GM21381 (cell line): ENCODE data around the gene TAF1B.

Source experiments
- ATAC-seq: cut with Tn5 transposase; IDR thresholded peaks from one replicate; pipeline ENCODE4 v1.9.1; 2021; ENCODE audit warnings: mild to moderate bottlenecking, moderate library complexity; ENCODE audit not compliant: unreplicated experiment

TAF1B gene

GRCh38 chr2:9843229-9844035, at the start of gene TAF1B:
TAF1B (plus strand) TSS chr2:9843474; CDS start chr2:9843542, 68 bp downstream.
- peak; percentile 81 for ATAC-seq

DNA sequence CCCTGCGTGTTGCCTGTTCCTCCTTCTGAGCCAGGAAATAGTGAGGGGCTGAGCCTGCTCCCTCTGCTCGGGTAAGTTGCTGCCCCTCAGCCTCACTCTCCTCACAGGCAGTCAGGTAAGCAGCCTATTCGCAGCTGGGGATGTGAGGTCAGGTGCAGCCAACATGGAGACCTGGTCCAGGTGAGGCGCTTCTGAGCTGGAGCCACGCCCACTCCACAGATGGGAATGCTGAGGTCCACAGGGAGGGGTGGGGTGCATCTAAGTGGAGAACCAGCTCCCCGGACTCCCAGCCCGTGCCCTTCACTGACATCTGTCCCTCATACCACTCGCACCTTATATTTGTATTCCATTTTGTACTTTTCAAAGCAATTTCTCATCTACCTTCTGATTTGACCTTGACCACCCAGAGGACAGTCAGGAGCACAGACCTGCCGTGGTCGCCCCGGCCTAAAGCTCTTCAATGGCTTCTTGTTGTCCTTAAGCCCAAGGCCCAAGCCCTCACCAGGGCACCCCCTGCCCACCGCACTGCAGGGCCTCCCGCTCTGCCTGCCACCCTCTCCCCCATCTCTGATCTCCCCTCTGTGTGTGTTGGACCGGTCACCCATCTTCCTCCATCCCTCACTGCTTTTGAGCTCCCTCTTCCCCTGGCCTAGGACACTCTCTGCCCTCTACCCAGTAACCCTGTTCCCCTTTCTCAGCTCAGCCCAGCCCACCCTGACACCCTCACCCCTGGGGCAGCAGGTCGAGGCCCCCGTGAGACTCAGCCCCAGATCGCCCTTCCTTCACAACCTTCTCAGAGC, 49.2 kb upstream of the TAF1B start:
- no peak for ATAC-seq

DNA sequence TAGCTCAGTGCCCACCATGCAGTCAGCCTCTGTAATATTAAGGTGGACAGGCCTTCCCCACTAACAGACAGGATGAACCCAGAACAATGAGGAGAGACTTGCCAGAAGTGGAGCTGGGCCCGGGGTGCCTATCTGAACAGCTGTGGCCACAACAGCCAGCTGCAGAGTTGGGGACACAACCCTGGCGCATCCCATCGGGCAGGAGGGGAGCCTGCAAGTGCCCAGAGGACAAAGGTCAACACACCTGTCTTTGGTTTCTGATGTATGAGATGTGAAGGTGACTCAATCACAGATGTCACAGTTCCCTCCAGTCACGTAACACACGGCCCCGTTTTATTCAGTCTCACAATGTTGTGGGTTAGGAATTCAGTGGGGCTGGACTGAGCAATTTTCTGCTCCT, 48.2 kb upstream of the TAF1B start:
- ATAC-seq, result no peak

- ATAC-seq, result no peak
Measured at GRCh38 chr2:9796056-9797010, 46.9 kb upstream of the TAF1B start.

DNA sequence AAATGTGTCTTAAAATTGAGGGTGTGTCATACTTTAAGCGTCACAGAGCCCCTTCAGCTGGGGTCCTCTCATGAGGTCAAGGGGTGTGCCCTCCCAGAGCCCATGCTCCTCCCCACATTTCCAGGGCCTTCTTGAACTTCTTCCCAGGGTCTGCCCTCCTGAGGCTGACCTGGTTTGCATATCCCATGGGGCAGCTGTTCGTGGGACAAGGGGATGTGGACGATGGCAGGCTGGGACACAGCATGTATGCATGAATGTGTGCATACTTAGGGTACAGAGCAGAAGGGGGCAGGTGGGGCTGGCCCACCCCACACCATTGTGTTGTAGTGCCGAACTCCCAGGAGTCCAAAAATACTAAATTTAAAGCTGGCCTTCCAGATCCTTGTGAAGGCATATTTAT, 46.2 kb upstream of the TAF1B start:
- ATAC-seq, result no peak

GRCh38 chr2:9797681-9798556, 45.4 kb upstream of the TAF1B start:
- ATAC-seq, result no peak

GRCh38 chr2:9799011-9799596, 44.2 kb upstream of the TAF1B start:
- peak; percentile 19 for ATAC-seq

- peak; percentile 85 for ATAC-seq
Measured at GRCh38 chr2:9799729-9800632, 43.3 kb upstream of the TAF1B start.

- no peak for ATAC-seq
Measured at GRCh38 chr2:9800639-9800974, 42.7 kb upstream of the TAF1B start.

- ATAC-seq, result no peak
Measured at GRCh38 chr2:9800975-9801726, 42.1 kb upstream of the TAF1B start.

DNA sequence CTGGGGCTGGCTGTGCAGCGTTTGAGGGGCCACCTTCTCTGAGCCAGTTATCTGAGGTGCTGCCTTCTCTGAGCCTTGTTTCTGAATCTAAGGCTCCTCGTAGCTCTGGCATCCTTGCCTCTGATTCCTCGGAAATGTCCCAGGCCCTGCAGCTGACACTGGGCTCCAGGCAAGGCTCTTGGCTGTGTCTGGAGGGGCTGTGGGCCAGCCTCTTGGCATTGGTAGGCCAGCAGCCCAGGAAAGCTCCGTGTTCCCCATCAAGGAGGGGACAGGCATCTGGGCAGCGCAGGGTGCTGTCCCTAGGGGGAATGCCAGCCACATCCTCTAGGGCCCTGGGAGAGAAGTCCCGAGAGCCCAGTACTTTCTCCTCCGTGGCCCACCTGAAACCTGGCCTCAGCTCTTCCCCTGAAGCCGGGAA, 40.7 kb upstream of the TAF1B start:
- no peak for ATAC-seq

GRCh38 chr2:9803023-9803805, 40.1 kb upstream of the TAF1B start:
- ATAC-seq, result no peak

GRCh38 chr2:9805435-9806297, 37.6 kb upstream of the TAF1B start:
- ATAC-seq, result no peak

GRCh38 chr2:9806298-9806610, 37.0 kb upstream of the TAF1B start:
- no peak for ATAC-seq

- no peak for ATAC-seq
Measured at GRCh38 chr2:9806656-9807055, 36.6 kb upstream of the TAF1B start.

DNA sequence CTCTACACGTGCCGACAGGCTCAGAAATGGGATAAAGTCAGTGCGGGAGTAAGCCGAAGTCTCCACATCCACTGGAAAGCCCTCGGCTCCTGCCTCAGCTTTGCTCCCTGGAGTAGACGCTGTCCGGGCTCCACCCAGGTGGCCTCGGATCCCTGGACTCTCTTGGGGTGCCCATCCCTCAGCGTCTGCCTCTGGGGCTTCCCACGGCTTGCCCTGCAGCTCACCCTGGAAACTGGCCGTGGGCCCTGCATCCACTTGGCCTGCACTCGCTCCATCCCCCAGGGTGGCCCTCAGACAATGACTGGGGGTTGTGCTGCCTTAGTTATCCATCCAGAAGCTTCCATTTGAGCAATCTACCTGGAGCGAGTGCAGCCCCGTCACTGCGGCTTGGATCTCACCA, 36.2 kb upstream of the TAF1B start:
- no peak for ATAC-seq
